K562 (cell line): ENCODE data around the gene ZNF556. TPM values are rescaled to one million over a fixed set of nuclear protein-coding genes. Genes with fewer than 3 reads are reported as not detected.

Experiments
- BACH1 ChIP-seq: fragments of 200-800 bp; sonication (Bioruptor generic); IDR thresholded peaks from 2 replicates; pipeline ENCODE4 v1.6.1; 2016; ENCODE audit warnings: missing genetic modification characterization, missing compliant biosample characterization
- E2F4 ChIP-seq: sonication (generic); formaldehyde crosslinking; IDR thresholded peaks from 2 replicates; pipeline ENCODE4 v1.8.0; 2022; ENCODE audit warnings: mild to moderate bottlenecking, low read depth, missing genetic modification reagents
- GATAD2A ChIP-seq: fragments of 450-650 bp; IDR thresholded peaks from 2 replicates; pipeline ENCODE4 v1.6.1; 2017
- HINFP ChIP-seq: fragments of 450-650 bp; conservative IDR thresholded peaks from 2 replicates; pipeline ENCODE4 v1.6.1; 2016; ENCODE audit warnings: missing genetic modification characterization, low read depth, mild to moderate bottlenecking, control low read depth, missing compliant biosample characterization
- HNRNPL ChIP-seq: fragments of 200-400 bp; formaldehyde crosslinking; IDR thresholded peaks from 2 replicates; pipeline ENCODE4 v1.6.1; 2017; ENCODE audit warnings: low read depth, mild to moderate bottlenecking, low read length
- KDM1A ChIP-seq, 2 experiments: fragments of 450-650 bp; IDR thresholded peaks; 2 replicates each; pipeline ENCODE4 v1.6.1; 2016; ENCODE audit warnings: mild to moderate bottlenecking in 2 of 2
- KDM2B ChIP-seq: fragments of 250-450 bp; sonication (Bioruptor Pico); IDR thresholded peaks from 2 replicates; pipeline ENCODE4 v1.8.0; 2021; ENCODE audit warnings: mild to moderate bottlenecking, moderate library complexity
- MBD2 ChIP-seq: sonication (generic); IDR thresholded peaks from 2 replicates; pipeline ENCODE4 v1.6.1; 2016; ENCODE audit warnings: low read depth, borderline replicate concordance
- MED1 ChIP-seq: sonication (generic); formaldehyde crosslinking; IDR thresholded peaks from 2 replicates; pipeline ENCODE4 v1.8.1; 2023; ENCODE audit warnings: missing genetic modification reagents, borderline replicate concordance
- NFE2L1 ChIP-seq: fragments of 450-650 bp; IDR thresholded peaks from 2 replicates; pipeline ENCODE4 v1.6.1; 2016; ENCODE audit warnings: missing genetic modification characterization, low read depth, mild to moderate bottlenecking, missing compliant biosample characterization, moderate library complexity, borderline replicate concordance
- NR2F6 ChIP-seq: fragments of 450-650 bp; formaldehyde crosslinking; IDR thresholded peaks from 2 replicates; pipeline ENCODE4 v1.4.0; 2020; ENCODE audit warnings: mild to moderate bottlenecking
- NUFIP1 ChIP-seq: fragments of 450-650 bp; IDR thresholded peaks from 2 replicates; pipeline ENCODE4 v1.6.1; 2018; ENCODE audit not compliant: partially characterized antibody
- PHF21A ChIP-seq: fragments of 450-650 bp; IDR thresholded peaks from 2 replicates; pipeline ENCODE4 v1.6.1; 2017; ENCODE audit warnings: low read depth, borderline replicate concordance
- RBM34 ChIP-seq: fragments of 200-400 bp; formaldehyde crosslinking; IDR thresholded peaks from 2 replicates; pipeline ENCODE4 v1.6.1; 2018; ENCODE audit warnings: low read length, borderline replicate concordance; ENCODE audit not compliant: insufficient read depth
- SIN3B ChIP-seq: fragments of 450-650 bp; IDR thresholded peaks from 2 replicates; pipeline ENCODE4 v1.6.1; 2017; ENCODE audit warnings: low read depth, mild to moderate bottlenecking, moderate library complexity
- SMAD4 ChIP-seq: fragments of 250-450 bp; sonication (Bioruptor Pico); conservative IDR thresholded peaks from 2 replicates; pipeline ENCODE4 v1.8.0; 2021; ENCODE audit warnings: inconsistent platforms, mild to moderate bottlenecking, moderate library complexity
- TEAD1 ChIP-seq, 2 experiments: fragments of 450-650 bp in 1 of 2; sonication (generic) in 1 of 2; formaldehyde crosslinking; IDR thresholded peaks; 2 replicates each; pipeline versions ENCODE4 v1.4.0 to v1.8.0; 2020 to 2022; ENCODE audit warnings: mild to moderate bottlenecking in 2 of 2, missing genetic modification reagents in 1 of 2
- ZBTB1 ChIP-seq: sonication (generic); formaldehyde crosslinking; IDR thresholded peaks from 2 replicates; pipeline ENCODE4 v1.8.1; 2023; ENCODE audit warnings: missing genetic modification reagents, low read depth, mild to moderate bottlenecking, borderline replicate concordance
- ZNF232 ChIP-seq: sonication (generic); formaldehyde crosslinking; IDR thresholded peaks from 2 replicates; pipeline ENCODE4 v1.8.0; 2022; ENCODE audit warnings: mild to moderate bottlenecking, missing genetic modification reagents
- ZNF263 ChIP-seq: sonication (generic); formaldehyde crosslinking; IDR thresholded peaks from 2 replicates; pipeline ENCODE4 v1.8.0; 2022; ENCODE audit warnings: mild to moderate bottlenecking, missing genetic modification reagents, borderline replicate concordance
- ZNF347 ChIP-seq: fragments of 450-650 bp; formaldehyde crosslinking; IDR thresholded peaks from 2 replicates; pipeline ENCODE4 v1.4.0; 2020; ENCODE audit warnings: low read depth, mild to moderate bottlenecking, moderate library complexity
- ZNF511 ChIP-seq: sonication (generic); formaldehyde crosslinking; IDR thresholded peaks from 2 replicates; pipeline ENCODE4 v1.8.0; 2022; ENCODE audit warnings: mild to moderate bottlenecking, missing genetic modification reagents
- ZZZ3 ChIP-seq: fragments of 450-650 bp; IDR thresholded peaks from 2 replicates; pipeline ENCODE4 v1.6.1; 2016; ENCODE audit warnings: antibody characterized with exemption, mild to moderate bottlenecking, moderate library complexity
- polyA plus RNA-seq, 8 experiments: library from polyadenylated mRNA; depleted of rRNA in 4 of 8; stranded (reverse) in 5 of 8; unstranded in 3 of 8; fragments of >200 nt; fragmentation: Nextera tagmentation in 2 of 8; fragmentation: Illumina TruSeq in 1 of 8; extraction: Ambion mirVana in 2 of 8; extraction: Trizol in 1 of 8; gene quantifications; 2 replicates each; pipeline versions ENCODE4 v1.2.1 to v1.2.3, GENCODE V29; 2011 to 2014; ENCODE audit warnings: inconsistent platforms in 1 of 8, missing spikeins in 1 of 8
- total RNA-seq, 7 experiments: library from RNA; depleted of rRNA in 6 of 7; stranded (reverse); fragments of >200 nt in 6 of 7; fragmentation: Illumina TruSeq in 2 of 7; extraction: Trizol in 2 of 7; gene quantifications; 2 replicates each; pipeline versions ENCODE4 v1.2.1 to v1.2.3, GENCODE V29; 2011 to 2021; ENCODE audit warnings: low replicate concordance in 1 of 7
- TF ChIP-seq, protein P1 (sequence below): fragments of 450-650 bp; formaldehyde crosslinking; IDR thresholded peaks from 2 replicates; pipeline ENCODE4 v1.4.0; 2020; ENCODE audit warnings: mild to moderate bottlenecking, moderate library complexity

ZNF556 gene
- total and polyA plus RNA-seq, 9 of the 15 experiments (the other 6 are each of a cell fraction or from before 2014, with no cell fraction given) = 0.01 to 0.36 (median 0.10) TPM; not detected in 1

GRCh38 chr19:2840794-2841791 is 26.0 kb upstream of the ZNF556 start, which contains the start of gene ZNF555 (continued):
- TF ChIP-seq HINFP (tag) = no peak
- no peak for TF ChIP-seq MED1 (CRISPR knock-in tag)
- TF ChIP-seq NUFIP1 = no peak
- no peak for TF ChIP-seq NR2F6
- TF ChIP-seq, protein P1, sequence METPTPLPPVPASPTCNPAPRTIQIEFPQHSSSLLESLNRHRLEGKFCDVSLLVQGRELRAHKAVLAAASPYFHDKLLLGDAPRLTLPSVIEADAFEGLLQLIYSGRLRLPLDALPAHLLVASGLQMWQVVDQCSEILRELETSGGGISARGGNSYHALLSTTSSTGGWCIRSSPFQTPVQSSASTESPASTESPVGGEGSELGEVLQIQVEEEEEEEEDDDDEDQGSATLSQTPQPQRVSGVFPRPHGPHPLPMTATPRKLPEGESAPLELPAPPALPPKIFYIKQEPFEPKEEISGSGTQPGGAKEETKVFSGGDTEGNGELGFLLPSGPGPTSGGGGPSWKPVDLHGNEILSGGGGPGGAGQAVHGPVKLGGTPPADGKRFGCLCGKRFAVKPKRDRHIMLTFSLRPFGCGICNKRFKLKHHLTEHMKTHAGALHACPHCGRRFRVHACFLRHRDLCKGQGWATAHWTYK = no peak
- TF ChIP-seq HNRNPL = no peak; the same call in 1 of the 2 replicates
- peak; percentile 92 for TF ChIP-seq ZNF511 (CRISPR knock-in tag)
- TF ChIP-seq KDM2B (CRISPR knock-in tag) = peak; percentile 82; the same call in 1 of the 2 replicates
- TF ChIP-seq ZNF232 (CRISPR knock-in tag) = 0 out of 2 replicates have a peak, but pooled peaks have one; percentile 30
- peak; percentile 92; the same call in 1 of the 2 replicates for TF ChIP-seq SMAD4 (CRISPR knock-in tag)
- TF ChIP-seq TEAD1 (CRISPR knock-in tag; IDR thresholded peaks at IDR 0.05) = peak in 1 of 2 experiments; percentile 53; a peak in 1 of 4 replicates
- TF ChIP-seq ZBTB1 (CRISPR knock-in tag) = no peak
- no peak for TF ChIP-seq KDM1A (IDR thresholded peaks at IDR 0.05)
- TF ChIP-seq ZNF263 = 0 out of 2 replicates have a peak, but pooled peaks have one; percentile 31
- TF ChIP-seq GATAD2A = peak; percentile 100
- no peak for TF ChIP-seq RBM34
- no peak for TF ChIP-seq ZZZ3
- TF ChIP-seq ZNF347 (CRISPR knock-in tag) = no peak
- peak; percentile 99 for TF ChIP-seq MBD2
- no peak for TF ChIP-seq NFE2L1 (tag)
- peak; percentile 96 for TF ChIP-seq PHF21A
- peak; percentile 65; the same call in 1 of the 2 replicates for TF ChIP-seq SIN3B
- no peak for TF ChIP-seq E2F4 (CRISPR knock-in tag)
- no peak for TF ChIP-seq BACH1 (tag)
